IPS-20b (cell line): ENCODE data around the gene SLC27A6.

ENCODE experiments used
- H3K27ac ChIP-seq: one replicate; pipeline ENCODE4 v1.5.1; 2013; ENCODE audit warnings: low read length
- H3K27me3 ChIP-seq: 2 replicates; pipeline ENCODE4 v1.6.1; 2013; ENCODE audit warnings: mild to moderate bottlenecking, low read length, inconsistent platforms; ENCODE audit not compliant: insufficient read depth
- H3K36me3 ChIP-seq: 2 replicates; pipeline ENCODE4 v1.6.1; 2013; ENCODE audit warnings: low read depth, mild to moderate bottlenecking, inconsistent platforms, low read length, moderate library complexity; ENCODE audit not compliant: insufficient read depth
- H3K4me1 ChIP-seq: 2 replicates; pipeline ENCODE4 v1.6.1; 2013; ENCODE audit warnings: mild to moderate bottlenecking, control low read depth, inconsistent platforms, low read length, moderate library complexity; ENCODE audit not compliant: insufficient read depth
- H3K4me3 ChIP-seq: 2 replicates; pipeline ENCODE4 v1.5.1; 2013; ENCODE audit warnings: mild to moderate bottlenecking, low read length, inconsistent platforms
- H3K9ac ChIP-seq: 2 replicates; pipeline ENCODE4 v1.6.1; 2013; ENCODE audit warnings: low read depth, mild to moderate bottlenecking, inconsistent platforms, low read length, moderate library complexity
- H3K9me3 ChIP-seq: 2 replicates; pipeline ENCODE4 v1.6.1; 2013; ENCODE audit warnings: mild to moderate bottlenecking, low read depth, low read length, inconsistent platforms; ENCODE audit not compliant: insufficient read depth

The SLC27A6 gene

GRCh38 chr5:128962211-128962610, 3.1 kb upstream of the SLC27A6 start:
- H3K9me3 ChIP-seq: no peaks in the 10 kb centered on the region; the same call in 1 of the 2 replicates
- H3K27ac ChIP-seq: no peak overlapping the region
- H3K27me3 ChIP-seq: peaks cover 38% of the 10 kb centered on the region
- no peak overlapping the region for H3K9ac ChIP-seq
- no peak overlapping the region for H3K4me3 ChIP-seq
- no peaks in the 10 kb centered on the region for H3K36me3 ChIP-seq
- no peaks in the 10 kb centered on the region for H3K4me1 ChIP-seq

- Histone ChIP-seq H3K27me3 (peaks cover 38% of the 10 kb centered on the region), H3K9me3 (no peaks in the 10 kb centered on the region)
Measured at GRCh38 chr5:128965638-128966302, 482 bp downstream of the SLC27A6 start.

GRCh38 chr5:128966375-128966774, 1.1 kb downstream of the SLC27A6 start:
- H3K4me3 ChIP-seq: peak overlapping the region; percentile 81
- H3K4me1 ChIP-seq: no peaks in the 10 kb centered on the region
- H3K27me3 ChIP-seq: peaks cover 38% of the 10 kb centered on the region
- no peak overlapping the region for H3K9ac ChIP-seq
- no peaks in the 10 kb centered on the region for H3K36me3 ChIP-seq
- H3K27ac ChIP-seq: no peak overlapping the region
- H3K9me3 ChIP-seq: no peaks in the 10 kb centered on the region

More at GRCh38 chr5:128965638-128966302, 482 bp downstream of the SLC27A6 start:
- no peak overlapping the region for H3K27ac ChIP-seq
- no peaks in the 10 kb centered on the region for H3K4me1 ChIP-seq
- H3K9ac ChIP-seq: peak overlapping the region; percentile 59; the same call in 1 of the 2 replicates
- peak overlapping the region; percentile 81 for H3K4me3 ChIP-seq
- no peaks in the 10 kb centered on the region for H3K36me3 ChIP-seq

- H3K9ac ChIP-seq: no peak overlapping the region
- no peaks in the 10 kb centered on the region for H3K4me1 ChIP-seq
- H3K27ac ChIP-seq: no peak overlapping the region
- H3K27me3 ChIP-seq: peaks cover 38% of the 10 kb centered on the region
- no peaks in the 10 kb centered on the region for H3K9me3 ChIP-seq
- H3K4me3 ChIP-seq: no peak overlapping the region
- H3K36me3 ChIP-seq: no peaks in the 10 kb centered on the region
Measured at GRCh38 chr5:128966846-128967245, 1.6 kb downstream of the SLC27A6 start.

GRCh38 chr5:128973244-128973643, 8.0 kb downstream of the SLC27A6 start:
- H3K9ac ChIP-seq: no peak overlapping the region
- no peaks in the 10 kb centered on the region for H3K36me3 ChIP-seq
- H3K27me3 ChIP-seq: no peaks in the 10 kb centered on the region
- no peaks in the 10 kb centered on the region for H3K4me1 ChIP-seq
- no peaks in the 10 kb centered on the region for H3K9me3 ChIP-seq
- H3K27ac ChIP-seq: no peak overlapping the region
- H3K4me3 ChIP-seq: no peak overlapping the region

GRCh38 chr5:128974567-128974966, 9.3 kb downstream of the SLC27A6 start:
- no peak overlapping the region for H3K27ac ChIP-seq
- H3K27me3 ChIP-seq: no peaks in the 10 kb centered on the region
- no peak overlapping the region for H3K9ac ChIP-seq
- H3K9me3 ChIP-seq: no peaks in the 10 kb centered on the region
- no peaks in the 10 kb centered on the region for H3K36me3 ChIP-seq
- H3K4me3 ChIP-seq: no peak overlapping the region
- H3K4me1 ChIP-seq: no peaks in the 10 kb centered on the region

- Histone ChIP-seq H3K4me1 (peaks cover 9% of the 10 kb centered on the region; the same call in 1 of the 2 replicates), H3K27ac (no peak overlapping the region), H3K4me3 (no peak overlapping the region), H3K9me3 (no peaks in the 10 kb centered on the region), H3K36me3 (no peaks in the 10 kb centered on the region), H3K27me3 (no peaks in the 10 kb centered on the region), H3K9ac (no peak overlapping the region)
Measured at GRCh38 chr5:128979761-128980160, 14.5 kb downstream of the SLC27A6 start.

GRCh38 chr5:128980917-128981316, 15.6 kb downstream of the SLC27A6 start:
- no peak overlapping the region for H3K4me3 ChIP-seq
- H3K36me3 ChIP-seq: no peaks in the 10 kb centered on the region
- no peaks in the 10 kb centered on the region for H3K27me3 ChIP-seq
- no peaks in the 10 kb centered on the region for H3K9me3 ChIP-seq
- H3K9ac ChIP-seq: no peak overlapping the region
- H3K4me1 ChIP-seq: peaks cover 17% of the 10 kb centered on the region; the same call in 1 of the 2 replicates
- no peak overlapping the region for H3K27ac ChIP-seq

- no peaks in the 10 kb centered on the region for H3K36me3 ChIP-seq
- H3K9ac ChIP-seq: peak overlapping the region; percentile 9; the same call in 1 of the 2 replicates
- peak overlapping the region; percentile 1; the same call in 1 of the 2 replicates for H3K4me3 ChIP-seq
Measured at GRCh38 chr5:128984480-128984879, 19.2 kb downstream of the SLC27A6 start.

GRCh38 chr5:128988476-128988875, 23.2 kb downstream of the SLC27A6 start:
- Histone ChIP-seq H3K9me3 (no peaks in the 10 kb centered on the region), H3K36me3 (no peaks in the 10 kb centered on the region), H3K27me3 (no peaks in the 10 kb centered on the region), H3K4me1 (peaks cover 16% of the 10 kb centered on the region; the same call in 1 of the 2 replicates), H3K9ac (no peak overlapping the region), H3K4me3 (no peak overlapping the region), H3K27ac (no peak overlapping the region)

More at GRCh38 chr5:128984480-128984879, 19.2 kb downstream of the SLC27A6 start:
- Histone ChIP-seq H3K4me1 (peaks cover 17% of the 10 kb centered on the region; the same call in 1 of the 2 replicates), H3K27me3 (no peaks in the 10 kb centered on the region), H3K27ac (no peak overlapping the region), H3K9me3 (no peaks in the 10 kb centered on the region)

GRCh38 chr5:129001841-129002526, 36.7 kb downstream of the SLC27A6 start:
- Histone ChIP-seq H3K27me3 (no peaks in the 10 kb centered on the region), H3K4me3 (peak overlapping the region; percentile 9; the same call in 1 of the 2 replicates), H3K9ac (no peak overlapping the region), H3K27ac (no peak overlapping the region), H3K4me1 (peaks cover 5% of the 10 kb centered on the region; the same call in 1 of the 2 replicates), H3K9me3 (no peaks in the 10 kb centered on the region), H3K36me3 (no peaks in the 10 kb centered on the region)

GRCh38 chr5:129002527-129002842, 37.2 kb downstream of the SLC27A6 start:
- no peaks in the 10 kb centered on the region for H3K9me3 ChIP-seq
- no peaks in the 10 kb centered on the region for H3K27me3 ChIP-seq
- H3K27ac ChIP-seq: no peak overlapping the region
- H3K36me3 ChIP-seq: no peaks in the 10 kb centered on the region
- peaks cover 5% of the 10 kb centered on the region; the same call in 1 of the 2 replicates for H3K4me1 ChIP-seq
- peak overlapping the region; percentile 9; the same call in 1 of the 2 replicates for H3K4me3 ChIP-seq
- H3K9ac ChIP-seq: no peak overlapping the region; the same call in 1 of the 2 replicates
